Endothelial cell of umbilical vein (primary cell): ENCODE measurements around the gene CTU1. TPM values are rescaled to one million over a fixed set of nuclear protein-coding genes. Genes with fewer than 3 reads are reported as not detected.

Experiments used
- BruUV-seq: library from RNA; stranded (reverse); fragments of 400-500 nt; replicated peaks from 2 replicates; lab custom pipeline; 2021; lab: Mats Ljungman, UMichigan
- CTCF ChIA-PET: fragments of 300-600, 350-600 bp; sonication (Branson Sonifier 250); formaldehyde crosslinking; loops from one replicate; lab custom pipeline; 2021; ENCODE audit warnings: antibody characterized with exemption, inconsistent platforms; lab: Charles Lee
- POLR2A ChIA-PET: fragments of 300-600, 350-600 bp; sonication (Branson Sonifier 250); formaldehyde crosslinking; loops from one replicate; lab custom pipeline; 2021; ENCODE audit warnings: antibody characterized with exemption, inconsistent platforms; lab: Charles Lee
- DNase-seq: peaks from one replicate; pipeline ENCODE4 v3.0.0-alpha.2; 2011; ENCODE audit warnings: low read depth, low spot score
- FAIRE-seq: peaks from 2 replicates; lab custom pipeline; 2011; peaks lifted over from hg19 to GRCh38; lab: Jason Lieb, UNC
- H2AFZ ChIP-seq: 2 replicates; pipeline ENCODE4 v1.6.0; 2012; ENCODE audit warnings: low read depth, low read length, control low read depth, inconsistent platforms
- H3K27ac ChIP-seq: 2 replicates; pipeline ENCODE4 v1.5.1; 2011; ENCODE audit warnings: low read depth, mild to moderate bottlenecking, control low read depth, low read length, moderate library complexity; ENCODE audit not compliant: insufficient read depth
- H3K27me3 ChIP-seq, 2 experiments: 2 replicates each; pipeline versions ENCODE4 v1.6.0 to v1.6.1; 2011; ENCODE audit warnings: low read length in 2 of 2, mixed read lengths in 1 of 2; ENCODE audit not compliant: control insufficient read depth in 2 of 2, insufficient read depth in 2 of 2
- H3K36me3 ChIP-seq, 2 experiments: 2 replicates in 1 of 2; 3 replicates in 1 of 2; pipeline ENCODE4 v1.5.1; 2011; ENCODE audit warnings: low read length in 2 of 2, mild to moderate bottlenecking in 1 of 2, moderate library complexity in 1 of 2; ENCODE audit not compliant: control insufficient read depth in 2 of 2, insufficient read depth in 2 of 2; ENCODE audit errors: extremely low read depth in 1 of 2
- H3K4me1 ChIP-seq: 3 replicates; pipeline ENCODE4 v1.5.1; 2011; ENCODE audit warnings: mild to moderate bottlenecking, low read length; ENCODE audit not compliant: control insufficient read depth, insufficient read depth; ENCODE audit errors: extremely low read depth
- H3K4me2 ChIP-seq: 2 replicates; pipeline ENCODE4 v1.6.1; 2011; ENCODE audit warnings: low read length, control low read depth, mixed read lengths; ENCODE audit not compliant: insufficient read depth
- H3K4me3 ChIP-seq, 3 experiments: fragments of 200-600 bp in 1 of 3; sonication (generic), shearing (Covaris generic) in 1 of 3; replicated peaks in 1 of 3; 2 replicates each; pipeline ENCODE4 v1.5.1; 2011 to 2016; ENCODE audit warnings: control low read depth in 3 of 3, low read length in 3 of 3, mild to moderate bottlenecking in 2 of 3, inconsistent platforms in 1 of 3, low read depth in 1 of 3, moderate library complexity in 1 of 3; ENCODE audit not compliant: insufficient read depth in 1 of 3
- H3K79me2 ChIP-seq: 2 replicates; pipeline ENCODE4 v1.6.0; 2012; ENCODE audit warnings: low read length, inconsistent platforms; ENCODE audit not compliant: control insufficient read depth, insufficient read depth
- H3K9ac ChIP-seq: replicated peaks from 2 replicates; pipeline ENCODE3; 2011; ENCODE audit warnings: low read length, control low read depth; ENCODE audit not compliant: insufficient read depth; ENCODE audit errors: extremely low read depth
- H3K9me1 ChIP-seq: replicated peaks from 3 replicates; pipeline ENCODE4 v1.6.0; 2011; ENCODE audit warnings: mild to moderate bottlenecking, low read length; ENCODE audit not compliant: control insufficient read depth, insufficient read depth; ENCODE audit errors: extremely low read depth
- H3K9me3 ChIP-seq: replicated peaks from 2 replicates; pipeline ENCODE4 v1.5.1; 2012; ENCODE audit warnings: low read length, inconsistent platforms; ENCODE audit not compliant: control insufficient read depth, insufficient read depth
- H4K20me1 ChIP-seq: replicated peaks from 2 replicates; pipeline ENCODE3; 2011; ENCODE audit warnings: mild to moderate bottlenecking, low read length; ENCODE audit not compliant: control insufficient read depth, insufficient read depth; ENCODE audit errors: extremely low read depth
- EZH2 ChIP-seq: IDR thresholded peaks from 2 replicates; pipeline ENCODE4 v1.6.1; 2012; ENCODE audit warnings: borderline replicate concordance, low read depth, mild to moderate bottlenecking, moderate library complexity, low read length, inconsistent platforms; ENCODE audit not compliant: severe bottlenecking
- FOS ChIP-seq: IDR thresholded peaks from 2 replicates; pipeline ENCODE4 v1.6.1; 2011; ENCODE audit warnings: mild to moderate bottlenecking, low read length, moderate library complexity, borderline replicate concordance; ENCODE audit not compliant: insufficient read depth
- GATA2 ChIP-seq: IDR thresholded peaks from 2 replicates; pipeline ENCODE4 v1.7.0; 2011; ENCODE audit warnings: low read depth, mild to moderate bottlenecking, moderate library complexity, mixed read lengths, low read length; ENCODE audit not compliant: insufficient read length, insufficient read depth
- JUN ChIP-seq: IDR thresholded peaks from 2 replicates; pipeline ENCODE4 v1.6.1; 2011; ENCODE audit warnings: borderline replicate concordance, low read depth; ENCODE audit not compliant: insufficient read length, insufficient read depth
- MYC ChIP-seq: IDR thresholded peaks from one replicate; pipeline ENCODE4 v1.6.1; 2011; ENCODE audit warnings: mild to moderate bottlenecking, low read depth, low read length
- POLR2A ChIP-seq: IDR thresholded peaks from 2 replicates; pipeline ENCODE4 v1.6.1; 2012; ENCODE audit warnings: low read depth, mild to moderate bottlenecking, control low read depth, low read length
- POLR2AphosphoS5 ChIP-seq: IDR thresholded peaks from 2 replicates; pipeline ENCODE4 v1.6.1; 2012; ENCODE audit warnings: low read depth, mild to moderate bottlenecking, control low read depth, low read length, moderate library complexity; ENCODE audit not compliant: insufficient read depth
- dilution Hi-C: fragments of 300-500 bp; cut with MboI; formaldehyde crosslinking; loops from one replicate; pipeline ENCODE4 v1.15.0; 2019; ENCODE audit warnings: low sequenced_read_pairs; ENCODE audit not compliant: extremely low pct_ligation_motif_present
- intact Hi-C: fragments of 100-400 bp; cut with micrococcal nuclease; formaldehyde crosslinking; loops from one replicate; pipeline ENCODE4 v1.10.0; 2022
- polyA plus RNA-seq, 4 experiments: library from polyadenylated mRNA; depleted of rRNA in 3 of 4; stranded (reverse) in 3 of 4; unstranded in 1 of 4; fragments of >200 nt; gene quantifications; 2 replicates each; pipeline versions ENCODE4 v1.2.1 to v1.2.3, GENCODE V29; 2011 to 2012; ENCODE audit warnings: missing spikeins in 1 of 4
- total RNA-seq: library from RNA; stranded (reverse); gene quantifications from 2 replicates; pipeline ENCODE4 v1.2.3, GENCODE V29; 2021
- TF ChIP-seq, protein P1 (sequence below): IDR thresholded peaks from 2 replicates; pipeline ENCODE4 v1.6.1; 2011; ENCODE audit not compliant: insufficient read depth, insufficient read length
- TF ChIP-seq, protein P2 (sequence below), 2 donors: IDR thresholded peaks; 1 replicate in 1 of 2; 2 replicates in 1 of 2; pipeline ENCODE4 v1.5.1; 2011; ENCODE audit warnings: low read length in 2 of 2, mild to moderate bottlenecking in 2 of 2, moderate library complexity in 2 of 2, control low read depth in 1 of 2, inconsistent platforms in 1 of 2, low read depth in 1 of 2; ENCODE audit not compliant: insufficient read depth in 1 of 2; ENCODE audit errors: extremely low read depth in 1 of 2

Gene CTU1
- total and polyA plus RNA-seq, 2 donors (not counting 3 experiments of a cell fraction or from before 2014, with no cell fraction given): 6.1 to 8.7 TPM

DNA sequence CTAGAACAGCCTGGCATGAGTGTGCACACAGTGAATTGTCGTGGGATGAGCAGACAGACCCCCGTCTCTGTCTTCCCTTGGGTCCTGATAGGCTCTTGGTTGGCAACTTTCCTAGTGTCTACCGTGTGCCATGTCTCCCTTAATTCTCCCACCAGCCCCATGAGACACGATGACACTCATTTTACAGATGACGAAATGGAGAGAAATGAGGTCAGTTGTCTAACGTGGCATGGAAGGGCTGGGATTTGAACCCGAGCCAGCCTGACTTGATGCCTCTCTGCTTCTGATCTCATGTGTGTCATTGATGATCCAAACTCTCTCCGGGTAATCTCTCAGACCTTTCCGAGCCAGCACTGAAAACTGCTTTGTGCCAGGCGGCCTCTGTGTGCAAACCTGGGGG is 17.1 kb downstream of the CTU1 start:
- no peak overlapping the region for H3K9ac ChIP-seq
- dilution Hi-C loops (no loop called here), intact Hi-C loops (no loop called here)
- ChIA-PET POLR2A (no interaction called here), CTCF (no interaction called here)
- H4K20me1 ChIP-seq: no peaks in the 10 kb centered on the region
- no peak overlapping the region for H3K27ac ChIP-seq
- no peak overlapping the region for H3K4me2 ChIP-seq
- H2AFZ ChIP-seq: no peak overlapping the region
- peaks cover 8% of the 10 kb centered on the region for H3K4me1 ChIP-seq
- no peaks in the 10 kb centered on the region for H3K27me3 ChIP-seq
- no peaks in the 10 kb centered on the region for H3K9me1 ChIP-seq
- no TSS peak for BruUV-seq
- no peaks in the 10 kb centered on the region for H3K36me3 ChIP-seq
- H3K9me3 ChIP-seq: no peaks in the 10 kb centered on the region
- no peak overlapping the region for H3K4me3 ChIP-seq
- TF ChIP-seq FOS: no peak
- no peak for TF ChIP-seq EZH2
- TF ChIP-seq GATA2: no peak
- no peak for TF ChIP-seq JUN
- TF ChIP-seq, protein P1, sequence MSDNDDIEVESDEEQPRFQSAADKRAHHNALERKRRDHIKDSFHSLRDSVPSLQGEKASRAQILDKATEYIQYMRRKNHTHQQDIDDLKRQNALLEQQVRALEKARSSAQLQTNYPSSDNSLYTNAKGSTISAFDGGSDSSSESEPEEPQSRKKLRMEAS: no peak
- TF ChIP-seq MYC: no peak
- no peak for TF ChIP-seq POLR2AphosphoS5
- no peak for FAIRE-seq
- no peak for DNase-seq
- no peaks in the 10 kb centered on the region for H3K79me2 ChIP-seq

DNA sequence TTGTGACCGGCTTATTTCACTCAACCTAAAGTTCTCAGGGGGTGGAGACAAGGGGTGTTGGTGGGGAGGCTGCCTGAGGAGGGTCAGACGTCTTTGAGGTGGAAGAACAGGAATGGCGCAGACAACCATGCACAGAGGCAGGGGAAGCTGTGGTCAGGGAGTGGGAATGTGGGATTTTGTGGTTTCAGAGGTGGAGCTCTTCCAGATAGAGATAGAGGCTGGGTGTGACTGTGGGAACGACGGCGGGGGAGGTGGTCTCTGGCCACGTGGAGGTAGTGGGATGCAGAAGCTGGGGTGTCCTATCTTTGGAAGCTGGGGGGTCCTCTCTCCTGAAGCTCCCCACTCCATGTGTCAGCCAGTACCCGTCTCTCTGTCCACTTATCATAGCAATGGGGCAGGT is 17.7 kb downstream of the CTU1 start:
- Histone ChIP-seq H3K9me1 (no peaks in the 10 kb centered on the region), H3K9ac (no peak overlapping the region), H3K4me2 (no peak overlapping the region), H4K20me1 (no peaks in the 10 kb centered on the region), H3K4me3 (no peak overlapping the region), H3K4me1 (peaks cover 8% of the 10 kb centered on the region), H2AFZ (no peak overlapping the region), H3K27ac (no peak overlapping the region), H3K9me3 (no peaks in the 10 kb centered on the region), H3K27me3 (no peaks in the 10 kb centered on the region), H3K79me2 (no peaks in the 10 kb centered on the region), H3K36me3 (no peaks in the 10 kb centered on the region)
- DNase-seq (no peak), FAIRE-seq (no peak)
- CTCF ChIA-PET: no interaction called here
- no TSS peak for BruUV-seq
- intact Hi-C loops (no loop called here), dilution Hi-C loops (no loop called here)
- POLR2A ChIA-PET: no interaction called here
- TF ChIP-seq FOS (no peak), GATA2 (no peak), JUN (no peak), POLR2A (no peak), POLR2AphosphoS5 (no peak), EZH2 (no peak), MYC (no peak)
- TF ChIP-seq, protein P2, sequence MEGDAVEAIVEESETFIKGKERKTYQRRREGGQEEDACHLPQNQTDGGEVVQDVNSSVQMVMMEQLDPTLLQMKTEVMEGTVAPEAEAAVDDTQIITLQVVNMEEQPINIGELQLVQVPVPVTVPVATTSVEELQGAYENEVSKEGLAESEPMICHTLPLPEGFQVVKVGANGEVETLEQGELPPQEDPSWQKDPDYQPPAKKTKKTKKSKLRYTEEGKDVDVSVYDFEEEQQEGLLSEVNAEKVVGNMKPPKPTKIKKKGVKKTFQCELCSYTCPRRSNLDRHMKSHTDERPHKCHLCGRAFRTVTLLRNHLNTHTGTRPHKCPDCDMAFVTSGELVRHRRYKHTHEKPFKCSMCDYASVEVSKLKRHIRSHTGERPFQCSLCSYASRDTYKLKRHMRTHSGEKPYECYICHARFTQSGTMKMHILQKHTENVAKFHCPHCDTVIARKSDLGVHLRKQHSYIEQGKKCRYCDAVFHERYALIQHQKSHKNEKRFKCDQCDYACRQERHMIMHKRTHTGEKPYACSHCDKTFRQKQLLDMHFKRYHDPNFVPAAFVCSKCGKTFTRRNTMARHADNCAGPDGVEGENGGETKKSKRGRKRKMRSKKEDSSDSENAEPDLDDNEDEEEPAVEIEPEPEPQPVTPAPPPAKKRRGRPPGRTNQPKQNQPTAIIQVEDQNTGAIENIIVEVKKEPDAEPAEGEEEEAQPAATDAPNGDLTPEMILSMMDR (IDR thresholded peaks at IDR 0.05; ENCODE audit: extremely low read depth in 1 of 2, insufficient read depth in 1 of 2, low read depth in 1 of 2, low read length in 2 of 2): no peak
- TF ChIP-seq, protein P1: no peak
